RKO (cell line): ENCODE results near the gene FOSL1.

Source experiments
- DNase-seq: peaks from one replicate; pipeline ENCODE4 v3.0.0-alpha.2; 2016; ENCODE audit warnings: low spot score

FOSL1 gene

GRCh38 chr11:65863889-65864705 lies 36.1 kb downstream of the FOSL1 start:
- DNase-seq: no peak

DNA sequence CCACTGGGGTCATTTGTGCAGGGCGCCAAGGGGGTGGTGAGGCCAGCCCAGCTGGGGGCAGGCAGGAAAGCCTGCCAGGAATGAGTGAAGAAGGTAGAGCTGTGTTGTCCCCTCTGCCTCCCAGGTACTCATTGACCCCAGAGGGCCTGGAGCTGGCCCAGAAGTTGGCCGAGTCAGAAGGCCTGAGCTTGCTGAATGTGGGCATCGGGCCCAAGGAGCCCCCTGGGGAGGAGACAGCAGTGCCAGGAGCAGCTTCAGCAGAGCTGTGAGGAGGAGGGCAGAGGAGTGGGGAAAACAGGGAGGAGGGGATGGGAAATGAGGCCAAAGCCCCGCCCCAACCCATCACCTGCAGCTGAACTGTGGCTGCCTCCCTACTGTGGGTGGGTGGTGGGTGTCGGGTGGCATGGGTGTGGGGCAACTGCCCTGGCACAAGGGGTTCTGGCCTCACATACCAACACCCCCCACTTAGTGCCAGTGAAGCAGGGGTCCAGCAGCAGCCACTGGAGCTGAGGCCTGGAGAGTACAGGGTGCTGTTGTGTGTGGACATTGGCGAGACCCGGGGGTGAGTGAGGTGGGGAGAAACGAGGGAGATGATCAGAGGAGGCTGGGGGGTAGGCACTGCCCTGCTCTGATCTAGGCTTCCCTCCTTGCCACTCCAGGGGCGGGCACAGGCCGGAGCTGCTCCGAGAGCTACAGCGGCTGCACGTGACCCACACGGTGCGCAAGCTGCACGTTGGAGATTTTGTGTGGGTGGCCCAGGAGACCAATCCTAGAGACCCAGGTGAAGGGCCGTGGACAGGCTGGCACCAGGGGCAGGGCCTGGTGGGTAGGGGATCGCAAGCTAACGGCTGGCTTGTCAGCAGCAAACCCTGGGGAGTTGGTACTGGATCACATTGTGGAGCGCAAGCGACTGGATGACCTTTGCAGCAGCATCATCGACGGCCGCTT lies 37.0 kb downstream of the FOSL1 start:
- DNase-seq: no peak

DNA sequence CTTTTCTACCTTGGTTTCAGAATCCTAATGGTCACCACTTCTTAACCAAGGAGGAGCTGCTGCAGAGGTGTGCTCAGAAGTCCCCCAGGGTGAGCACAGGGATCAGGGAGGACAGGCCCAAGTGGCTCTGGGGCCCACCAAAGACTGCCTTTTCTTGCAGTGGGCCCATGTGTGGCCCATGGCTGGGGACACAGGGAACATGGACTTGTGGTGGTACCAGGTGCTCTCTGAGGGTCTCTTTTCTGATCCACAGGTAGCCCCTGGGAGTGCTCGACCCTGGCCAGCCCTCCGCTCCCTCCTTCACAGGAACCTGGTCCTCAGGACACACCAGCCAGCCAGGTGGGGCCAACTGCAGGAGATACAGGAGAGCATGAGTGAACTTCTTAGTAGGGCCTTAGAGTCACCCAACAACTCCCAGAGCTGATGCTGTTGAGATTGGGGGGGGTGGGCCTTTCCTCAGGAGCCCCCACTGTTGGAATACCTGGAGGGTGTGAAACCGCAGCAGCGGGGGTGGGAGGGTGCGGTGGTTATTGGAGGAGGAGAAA lies 37.9 kb downstream of the FOSL1 start:
- no peak for DNase-seq

- DNase-seq: no peak
These were observed 38.5 kb downstream of the FOSL1 start for GRCh38 chr11:65861533-65862183.

DNA sequence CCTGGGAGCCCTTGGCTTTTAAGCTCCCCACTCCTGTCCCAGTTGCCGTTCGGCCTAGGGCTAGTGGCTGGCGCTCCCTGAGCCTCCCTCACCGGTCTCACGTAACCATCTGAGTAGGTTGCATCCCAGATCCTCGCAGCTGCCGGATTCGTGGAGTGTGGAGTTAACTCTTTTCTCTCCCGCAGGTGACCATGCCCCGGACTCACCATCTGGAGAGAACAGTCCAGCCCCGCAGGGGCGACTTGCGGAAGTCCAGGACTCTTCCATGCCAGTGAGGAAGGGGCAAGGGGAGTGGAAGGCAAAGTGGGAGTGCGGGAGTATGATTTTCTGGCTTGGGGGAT lies 39.1 kb downstream of the FOSL1 start:
- DNase-seq: no peak

- DNase-seq: peak; percentile 98
These were observed 39.7 kb downstream of the FOSL1 start, which contains the start of gene MUS81 for GRCh38 chr11:65860278-65861164. TSS of gene MUS81 (plus strand) at chr11:65860433. CDS start at chr11:65860754, 321 bp downstream.

GRCh38 chr11:65859812-65860277 lies 40.3 kb downstream of the FOSL1 start:
- DNase-seq: peak; percentile 69

- peak; percentile 99 for DNase-seq
These were observed 40.9 kb downstream of the FOSL1 start for GRCh38 chr11:65859095-65859811.

DNA sequence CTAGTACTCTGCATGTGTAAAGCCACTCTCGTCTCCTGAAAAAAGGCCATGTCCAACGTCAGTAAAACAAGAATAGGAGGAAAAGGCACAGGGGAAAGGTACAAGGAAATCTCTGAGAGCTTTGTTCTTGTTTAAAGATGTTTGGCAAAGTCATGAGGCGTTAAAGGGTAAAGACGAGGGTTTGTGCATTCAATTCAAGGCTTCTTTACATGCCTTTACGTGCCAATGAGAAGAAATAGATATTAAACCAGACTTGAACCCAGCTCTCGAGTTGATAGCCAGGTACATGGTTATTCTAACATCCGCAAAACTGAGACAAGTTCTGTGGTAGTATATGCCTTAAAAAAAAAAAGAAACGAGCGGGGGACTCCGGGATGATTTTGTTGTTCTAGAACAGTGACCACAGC lies 41.5 kb downstream of the FOSL1 start:
- peak; percentile 55 for DNase-seq

DNA sequence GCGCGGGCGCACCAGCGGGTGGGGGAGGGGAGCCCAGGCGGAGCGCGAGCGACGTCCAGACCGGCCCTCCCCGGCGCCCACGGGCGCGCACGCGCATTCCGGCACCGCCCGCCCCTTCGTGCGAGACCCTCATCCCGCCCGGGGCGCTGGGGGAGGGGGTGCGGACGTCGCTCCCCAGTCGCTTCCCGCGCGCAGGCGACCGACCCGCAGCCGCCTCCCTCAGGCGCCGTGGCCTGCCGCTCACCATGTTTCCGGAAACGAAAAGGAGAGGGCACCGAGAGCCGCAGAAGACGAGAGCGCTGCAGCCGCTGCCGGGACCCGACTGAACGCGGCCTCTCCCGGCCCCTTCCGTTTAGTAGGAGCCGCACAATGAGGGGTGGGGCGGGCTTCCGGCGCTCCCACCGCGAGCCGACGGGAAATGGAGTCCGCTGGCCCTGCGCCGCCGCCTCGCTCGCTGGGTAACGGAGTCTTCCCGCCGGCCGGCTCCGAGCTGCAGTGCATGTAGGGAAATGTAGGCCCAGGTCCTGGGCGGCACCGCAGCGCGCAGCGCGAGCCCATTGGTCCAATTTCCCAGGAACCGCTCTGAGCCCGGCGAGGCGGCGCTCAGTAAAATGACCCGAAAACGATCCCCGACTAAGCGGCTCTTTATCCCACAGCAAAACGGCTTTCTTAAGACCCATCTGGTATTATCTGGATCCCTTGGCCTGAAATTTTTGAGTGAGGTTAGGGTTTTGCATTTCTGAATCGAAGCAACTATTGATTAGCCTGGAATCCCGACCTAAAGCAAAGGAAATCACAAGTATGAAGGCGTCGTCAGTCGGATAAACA lies 42.1 kb downstream of the FOSL1 start, which contains the start of gene CFL1:
Gene CFL1, minus strand, starts transcription at position 328 of the 828 bp plus-strand sequence. Its CDS starts 81 bp downstream, at position 247.
- DNase-seq: peak; percentile 98

DNA sequence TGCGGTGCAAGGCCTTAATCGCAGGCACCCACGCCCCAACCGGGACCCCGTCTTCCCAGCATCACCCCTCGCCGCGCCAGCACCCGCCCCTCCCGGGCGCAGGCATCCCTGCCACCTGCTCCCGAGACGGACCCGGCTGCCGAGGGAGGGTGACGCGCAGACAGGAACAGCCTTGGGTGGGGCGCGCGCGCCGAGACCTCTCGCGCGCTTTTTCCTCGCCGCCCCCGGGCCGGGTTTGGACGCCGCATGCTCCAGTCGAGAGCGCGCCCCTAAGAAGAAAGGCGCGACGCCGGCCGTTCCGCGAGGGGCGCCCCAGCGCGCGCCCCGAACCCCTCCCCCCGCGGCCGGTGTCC lies 42.7 kb downstream of the FOSL1 start:
- DNase-seq: peak; percentile 51

- peak; percentile 80 for DNase-seq
These were observed 43.3 kb downstream of the FOSL1 start for GRCh38 chr11:65856689-65857499.

GRCh38 chr11:65855927-65856363 lies 44.2 kb downstream of the FOSL1 start:
- no peak for DNase-seq

- no peak for DNase-seq
These were observed 45.0 kb downstream of the FOSL1 start for GRCh38 chr11:65854852-65855837.

GRCh38 chr11:65854161-65854592 lies 46.0 kb downstream of the FOSL1 start:
- DNase-seq: no peak

DNA sequence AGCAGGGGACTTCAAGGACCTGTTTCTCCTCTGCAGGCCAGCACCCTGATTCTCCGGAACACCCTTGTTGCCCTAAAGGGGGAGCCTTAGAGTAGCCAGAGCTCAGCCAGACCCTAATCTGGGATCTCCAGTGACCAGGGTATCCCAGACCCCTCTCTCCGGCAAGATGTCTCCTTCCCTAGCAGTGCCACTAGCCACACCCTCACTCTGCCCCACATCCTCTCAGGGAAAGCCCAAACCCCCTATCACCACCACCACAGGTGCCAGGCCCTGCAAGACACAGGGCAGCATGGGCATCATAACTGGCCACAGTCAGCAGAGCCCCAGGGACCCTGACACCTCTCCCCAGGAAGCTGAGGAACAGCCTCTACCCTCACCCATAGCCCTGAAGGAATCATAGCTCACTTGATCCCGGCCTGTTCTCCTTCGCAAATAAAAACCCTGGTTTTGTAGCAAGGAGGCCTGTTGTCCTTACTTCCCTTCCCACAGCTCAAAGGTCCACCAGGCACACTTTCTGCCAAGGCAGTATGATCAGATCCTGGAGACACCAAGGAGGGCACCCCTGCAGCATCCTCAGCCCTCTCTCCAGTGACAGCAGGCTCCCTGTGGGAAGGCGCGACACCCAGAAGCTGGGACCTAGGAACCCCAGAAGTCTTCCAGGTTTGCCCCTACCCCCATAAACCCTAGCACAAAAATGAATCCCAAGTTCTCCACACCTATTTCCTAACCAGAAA lies 46.8 kb downstream of the FOSL1 start:
- DNase-seq: no peak
